Upper lobe of left lung (tissue), 6 donors: ENCODE measurements around the gene EAF1. TPM values are rescaled to one million over a fixed set of nuclear protein-coding genes. Genes with fewer than 3 reads are reported as not detected.
"Not testable (repeated sequence)": the region's sequence is repeated elsewhere in the genome, so short reads cannot be mapped to it uniquely, and the experiment has no call there.

Source experiments
- ATAC-seq, 2 donors: fragments of 200-7000 bp; cut with Tn5 transposase; one replicate each; pipeline ENCODE4 v1.9.1; 2022; ENCODE audit warnings: mild to moderate bottlenecking in 2 of 2, moderate library complexity in 2 of 2; ENCODE audit not compliant: low FRiP score in 2 of 2
- DNase-seq, 2 donors: peaks; one replicate each; pipeline ENCODE4 v3.0.0-alpha.2; 2019 to 2020
- H3K27ac ChIP-seq, 4 donors: fragments of 200-600 bp; sonication (generic); one replicate each; pipeline ENCODE4 v1.5.1; 2016 to 2019
- H3K27me3 ChIP-seq, 4 donors: fragments of 200-600 bp; sonication (generic); one replicate each; pipeline ENCODE4 v1.5.1; 2017 to 2019
- H3K36me3 ChIP-seq, 4 donors: fragments of 200-600 bp; sonication (generic); one replicate each; pipeline ENCODE4 v1.5.1; 2016 to 2019
- H3K4me1 ChIP-seq, 4 donors: fragments of 200-600 bp; sonication (generic); one replicate each; pipeline ENCODE4 v1.5.1; 2018 to 2019
- H3K4me3 ChIP-seq, 4 donors: fragments of 200-600 bp; sonication (generic); one replicate each; pipeline ENCODE4 v1.5.1; 2017 to 2019; ENCODE audit warnings: mild to moderate bottlenecking in 2 of 4, moderate library complexity in 1 of 4
- H3K9me3 ChIP-seq, 4 donors: fragments of 200-600 bp; sonication (generic); one replicate each; pipeline ENCODE4 v1.5.1; 2018 to 2019
- CTCF ChIP-seq, 6 experiments: fragments of 450-650 bp in 4 of 6; fragments of 200-600 bp in 2 of 6; sonication (generic) in 2 of 6; IDR thresholded peaks; one replicate each; pipeline ENCODE4 v1.5.1; 2016 to 2019; ENCODE audit warnings: antibody characterized with exemption in 6 of 6
- EP300 ChIP-seq, 4 donors: sonication (generic); formaldehyde crosslinking; IDR thresholded peaks; one replicate each; pipeline ENCODE4 v1.5.1; 2017; ENCODE audit warnings: antibody characterized with exemption in 4 of 4, control low read depth in 2 of 4
- POLR2A ChIP-seq, 4 donors: fragments of 450-650 bp; IDR thresholded peaks; one replicate each; pipeline ENCODE4 v1.5.1; 2016 to 2017; ENCODE audit warnings: antibody characterized with exemption in 4 of 4, mild to moderate bottlenecking in 2 of 4
- POLR2AphosphoS5 ChIP-seq, 2 donors: sonication (generic); formaldehyde crosslinking; IDR thresholded peaks; one replicate each; pipeline ENCODE4 v1.5.1; 2017; ENCODE audit warnings: antibody characterized with exemption in 2 of 2
- WGBS, 2 donors: methylation state at CpG; one replicate each; pipeline ENCODE4 v1.1.5; 2017 to 2018; 5-methylcytosine and 5-hydroxymethylcytosine counted together
- total RNA-seq, 6 donors: library from RNA; depleted of rRNA in 4 of 6; stranded (reverse); fragments of >200 nt in 4 of 6; gene quantifications; one replicate each; pipeline versions ENCODE4 v1.1.0 to v1.2.1, GENCODE V29; 2016 to 2021
- donor health status: DM: no; HTN: no; CAD: no; lungs with moderate emphysema.
- donor health status: DM: no; HTN: yes; CAD: no; lungs with severe emphysema.

The EAF1 gene
- total RNA-seq, 6 donors from 2014 or later, result 21.1 to 45.1 (median 31.7) TPM

- TF ChIP-seq POLR2A (IDR thresholded peaks at IDR 0.05) (no peak), POLR2AphosphoS5 (IDR thresholded peaks at IDR 0.05) (no peak), EP300 (IDR thresholded peaks at IDR 0.05) (no peak), CTCF (IDR thresholded peaks at IDR 0.05) (peak; percentile 34 to 63 (median 54))
- Histone ChIP-seq H3K9me3 (no peaks in the 10 kb centered on the region), H3K27me3 (no peaks in the 10 kb centered on the region), H3K27ac (no peak overlapping the region), H3K4me1 (peaks cover 0 to 9% (median 3%) of the 10 kb centered on the region in 4 donors), H3K4me3 (no peak overlapping the region), H3K36me3 (peaks cover 0 to 13% (median 3%) of the 10 kb centered on the region in 4 donors)
- DNase-seq (no peak), ATAC-seq (peak in 1 of 2 donors; percentile 75)
- 38% methylated on average over 3 of the region's 3 CpGs for WGBS, 2 donors
Observed at GRCh38 chr3:15405448-15406050, 21.8 kb upstream of the EAF1 start.

- DNase-seq, result no peak
- Histone ChIP-seq H3K9me3 (no peaks in the 10 kb centered on the region), H3K4me3 (no peak overlapping the region), H3K27me3 (no peaks in the 10 kb centered on the region), H3K36me3 (peaks cover 0 to 38% (median 23%) of the 10 kb centered on the region in 4 donors), H3K4me1 (peaks cover 0 to 9% (median 3%) of the 10 kb centered on the region in 4 donors), H3K27ac (peak overlapping the region in 2 of 4 donors; percentile 48 to 49)
- ATAC-seq, result no peak
- TF ChIP-seq CTCF (IDR thresholded peaks at IDR 0.05) (no peak), EP300 (IDR thresholded peaks at IDR 0.05) (peak in 1 of 4 donors; percentile 78), POLR2AphosphoS5 (IDR thresholded peaks at IDR 0.05) (peak in 1 of 2 donors; percentile 39), POLR2A (IDR thresholded peaks at IDR 0.05) (no peak)
- 57 to 61% methylated on average over 3 of the region's 3 CpGs for WGBS, 2 donors
Observed at GRCh38 chr3:15409239-15409638, 18.2 kb upstream of the EAF1 start.

GRCh38 chr3:15409774-15410173 lies 17.6 kb upstream of the EAF1 start:
- DNase-seq (no peak), ATAC-seq (no peak)
- Histone ChIP-seq H3K4me1 (peaks cover 0 to 9% (median 3%) of the 10 kb centered on the region in 4 donors), H3K36me3 (peaks cover 2 to 43% (median 29%) of the 10 kb centered on the region in 4 donors), H3K27me3 (no peaks in the 10 kb centered on the region), H3K4me3 (no peak overlapping the region), H3K27ac (peak overlapping the region in 1 of 4 donors; percentile 48), H3K9me3 (no peaks in the 10 kb centered on the region)
- TF ChIP-seq EP300 (IDR thresholded peaks at IDR 0.05), result no peak
- WGBS, 2 donors, result 87 to 88% methylated on average over 2 of the region's 2 CpGs

- not testable (repeated sequence) for DNase-seq, H3K4me3 ChIP-seq, H3K27ac ChIP-seq, H3K27me3 ChIP-seq, H3K4me1 ChIP-seq, ATAC-seq, H3K9me3 ChIP-seq
- WGBS, 2 donors, result 90 to 94% methylated on average over 7 of the region's 7 CpGs
- peaks cover 4 to 55% (median 35%) of the 10 kb centered on the region in 4 donors for H3K36me3 ChIP-seq
Observed at GRCh38 chr3:15410966-15411365, 16.4 kb upstream of the EAF1 start.

GRCh38 chr3:15420871-15421270 lies 6.5 kb upstream of the EAF1 start:
- H3K9me3 ChIP-seq, result no peaks in the 10 kb centered on the region
- peaks cover 0 to 67% (median 25%) of the 10 kb centered on the region in 4 donors for H3K36me3 ChIP-seq
- no peak overlapping the region for H3K4me3 ChIP-seq
- TF ChIP-seq POLR2AphosphoS5 (IDR thresholded peaks at IDR 0.05), result no peak
- TF ChIP-seq EP300 (IDR thresholded peaks at IDR 0.05), result no peak
- TF ChIP-seq CTCF (IDR thresholded peaks at IDR 0.05), result no peak
- TF ChIP-seq POLR2A (IDR thresholded peaks at IDR 0.05), result no peak
- WGBS, 2 donors, result 85 to 92% methylated on average over 4 of the region's 4 CpGs
- no peak overlapping the region for H3K27ac ChIP-seq
- no peaks in the 10 kb centered on the region for H3K27me3 ChIP-seq
- DNase-seq (no peak), ATAC-seq (no peak)
- H3K4me1 ChIP-seq, result peaks cover 0 to 12% (median 2%) of the 10 kb centered on the region in 4 donors
